ENCODE results near the gene DDX10.

- TF ChIP-seq TAF1 (IDR thresholded peaks at IDR 0.05; ENCODE audit: low read depth), result no peak
- TF ChIP-seq REST (IDR thresholded peaks at IDR 0.05; ENCODE audit: low read depth), result no peak
- no peak for TF ChIP-seq EP300 (IDR thresholded peaks at IDR 0.05; ENCODE audit: borderline replicate concordance)
- TF ChIP-seq RAD21 (IDR thresholded peaks at IDR 0.05; ENCODE audit: low read depth), result no peak
- TF ChIP-seq EGR1 (IDR thresholded peaks at IDR 0.05), result no peak
- TF ChIP-seq USF1 (IDR thresholded peaks at IDR 0.05), result no peak
- no peak for TF ChIP-seq NFIC (IDR thresholded peaks at IDR 0.05)
- no peak for TF ChIP-seq ZBTB7A (IDR thresholded peaks at IDR 0.05; ENCODE audit: low read depth)
- TF ChIP-seq CEBPB (IDR thresholded peaks at IDR 0.05), result no peak
- no peak for TF ChIP-seq MAX (IDR thresholded peaks at IDR 0.05)
- TF ChIP-seq TCF12 (IDR thresholded peaks at IDR 0.05; ENCODE audit: low read depth), result no peak
These were observed 239.6 kb downstream of the DDX10 start for GRCh38 chr11:108904480-108904879.
